GM12878 (cell line): ENCODE results near the gene LGALS1. TPM values are rescaled to one million over a fixed set of nuclear protein-coding genes. Genes with fewer than 3 reads are reported as not detected.

Experiments
- CHD1 ChIP-seq: IDR thresholded peaks from 2 replicates; pipeline ENCODE4 v1.6.1; 2012; ENCODE audit warnings: low read depth, low read length, improper control_type of control experiment
- LARP7 ChIP-seq: fragments of 450-650 bp; IDR thresholded peaks from 2 replicates; pipeline ENCODE4 v1.6.1; 2017; ENCODE audit warnings: mild to moderate bottlenecking
- MXI1 ChIP-seq: fragments of 150-350 bp; IDR thresholded peaks from 2 replicates; pipeline ENCODE4 v1.6.1; 2011; ENCODE audit warnings: low read depth, mild to moderate bottlenecking, inconsistent platforms, low read length, improper control_type of control experiment
- SMARCA5 ChIP-seq: fragments of 450-650 bp; IDR thresholded peaks from 2 replicates; pipeline ENCODE4 v1.6.1; 2017; ENCODE audit warnings: mild to moderate bottlenecking
- polyA plus RNA-seq, 11 experiments: library from polyadenylated mRNA; depleted of rRNA in 4 of 11; unstranded in 6 of 11; stranded (reverse) in 5 of 11; fragments of >200 nt; fragmentation: Nextera tagmentation in 4 of 11; fragmentation: Illumina TruSeq in 1 of 11; extraction: Ambion mirVana in 4 of 11; extraction: Trizol in 1 of 11; gene quantifications; 1 replicate in 1 of 11; 2 replicates in 10 of 11; pipeline versions ENCODE4 v1.2.1 to v1.2.3, GENCODE V29; 2011 to 2016; ENCODE audit warnings: inconsistent platforms in 2 of 11, missing spikeins in 2 of 11, low read depth in 1 of 11
- total RNA-seq, 4 experiments: library from RNA; depleted of rRNA in 3 of 4; stranded (reverse); fragments of >200 nt in 3 of 4; fragmentation: Illumina TruSeq in 1 of 4; extraction: Trizol in 1 of 4; gene quantifications; 2 replicates each; pipeline versions ENCODE4 v1.2.1 to v1.2.3, GENCODE V29; 2013 to 2021
- TF ChIP-seq, protein P1 (sequence below): fragments of 450-650 bp; IDR thresholded peaks from 2 replicates; pipeline ENCODE4 v1.6.1; 2017; ENCODE audit warnings: mild to moderate bottlenecking, moderate library complexity
- TF ChIP-seq, protein P2 (sequence below): fragments of 450-650 bp; IDR thresholded peaks from 2 replicates; pipeline ENCODE4 v1.6.1; 2017; ENCODE audit warnings: mild to moderate bottlenecking, low read depth, inconsistent platforms; ENCODE audit not compliant: poor library complexity, severe bottlenecking
- TF ChIP-seq, protein P3 (sequence below), 3 experiments: IDR thresholded peaks in 2 of 3; conservative IDR thresholded peaks in 1 of 3; 2 replicates each; pipeline ENCODE4 v1.5.1; 2011; ENCODE audit warnings: low read depth in 3 of 3, low read length in 3 of 3, mild to moderate bottlenecking in 3 of 3, control low read depth in 2 of 3, moderate library complexity in 2 of 3, inconsistent platforms in 1 of 3, mixed read lengths in 1 of 3; ENCODE audit not compliant: control insufficient read depth in 2 of 3, insufficient read depth in 1 of 3; ENCODE audit errors: extremely low read depth in 1 of 3

LGALS1 gene
- total and polyA plus RNA-seq, 10 of the 15 experiments (the other 5 are each of a cell fraction or from before 2014, with no cell fraction given) = 312 to 1,889 (median 706) TPM

DNA sequence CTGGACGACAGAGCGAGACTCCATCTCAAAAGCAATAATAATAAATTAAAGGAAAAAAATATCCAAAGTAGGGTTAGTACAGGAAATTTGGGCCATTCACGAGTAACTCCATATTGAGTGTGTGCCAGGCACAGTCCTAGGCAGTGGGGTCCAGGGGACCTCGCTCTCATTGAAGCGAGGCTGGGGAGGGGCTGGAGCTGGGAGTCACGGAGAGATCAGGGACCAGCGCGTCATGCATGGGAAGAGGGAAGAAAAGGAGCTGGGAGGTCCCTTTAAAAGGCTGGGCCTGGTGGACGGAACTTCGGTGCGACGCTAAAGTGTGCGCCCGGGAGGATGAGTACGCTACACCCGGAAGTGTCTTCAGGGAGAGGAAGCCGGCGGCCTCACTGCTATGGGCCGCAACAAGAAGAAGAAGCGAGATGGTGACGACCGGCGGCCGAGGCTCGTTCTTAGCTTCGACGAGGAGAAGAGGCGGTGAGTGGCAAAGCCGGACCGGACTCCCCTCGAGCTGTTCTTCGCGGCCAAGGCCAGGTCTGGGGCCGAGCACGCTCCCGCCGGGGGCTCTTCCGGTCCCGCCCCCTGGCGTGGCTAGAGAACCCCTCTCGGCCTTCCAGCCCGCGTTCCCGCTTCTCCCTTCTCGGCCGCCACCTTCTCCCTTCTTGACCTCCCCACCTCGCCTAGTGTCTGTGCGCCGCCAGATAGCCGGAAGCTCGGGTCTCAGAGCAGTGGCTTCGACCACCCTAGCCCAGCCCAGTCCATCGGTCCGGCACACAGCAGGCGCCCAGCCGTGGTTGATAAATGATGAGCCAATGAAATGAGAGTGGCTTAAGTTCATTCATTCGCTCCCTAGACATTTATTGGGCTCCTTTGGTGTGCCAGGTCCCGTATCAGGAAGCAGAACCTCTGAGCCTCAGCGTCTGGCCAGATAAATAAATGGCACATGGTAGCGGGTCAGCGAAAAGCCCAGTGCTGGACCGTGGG, 10.9 kb downstream of the LGALS1 start, which contains the start of gene NOL12 (continued):
- TF ChIP-seq, protein P1, sequence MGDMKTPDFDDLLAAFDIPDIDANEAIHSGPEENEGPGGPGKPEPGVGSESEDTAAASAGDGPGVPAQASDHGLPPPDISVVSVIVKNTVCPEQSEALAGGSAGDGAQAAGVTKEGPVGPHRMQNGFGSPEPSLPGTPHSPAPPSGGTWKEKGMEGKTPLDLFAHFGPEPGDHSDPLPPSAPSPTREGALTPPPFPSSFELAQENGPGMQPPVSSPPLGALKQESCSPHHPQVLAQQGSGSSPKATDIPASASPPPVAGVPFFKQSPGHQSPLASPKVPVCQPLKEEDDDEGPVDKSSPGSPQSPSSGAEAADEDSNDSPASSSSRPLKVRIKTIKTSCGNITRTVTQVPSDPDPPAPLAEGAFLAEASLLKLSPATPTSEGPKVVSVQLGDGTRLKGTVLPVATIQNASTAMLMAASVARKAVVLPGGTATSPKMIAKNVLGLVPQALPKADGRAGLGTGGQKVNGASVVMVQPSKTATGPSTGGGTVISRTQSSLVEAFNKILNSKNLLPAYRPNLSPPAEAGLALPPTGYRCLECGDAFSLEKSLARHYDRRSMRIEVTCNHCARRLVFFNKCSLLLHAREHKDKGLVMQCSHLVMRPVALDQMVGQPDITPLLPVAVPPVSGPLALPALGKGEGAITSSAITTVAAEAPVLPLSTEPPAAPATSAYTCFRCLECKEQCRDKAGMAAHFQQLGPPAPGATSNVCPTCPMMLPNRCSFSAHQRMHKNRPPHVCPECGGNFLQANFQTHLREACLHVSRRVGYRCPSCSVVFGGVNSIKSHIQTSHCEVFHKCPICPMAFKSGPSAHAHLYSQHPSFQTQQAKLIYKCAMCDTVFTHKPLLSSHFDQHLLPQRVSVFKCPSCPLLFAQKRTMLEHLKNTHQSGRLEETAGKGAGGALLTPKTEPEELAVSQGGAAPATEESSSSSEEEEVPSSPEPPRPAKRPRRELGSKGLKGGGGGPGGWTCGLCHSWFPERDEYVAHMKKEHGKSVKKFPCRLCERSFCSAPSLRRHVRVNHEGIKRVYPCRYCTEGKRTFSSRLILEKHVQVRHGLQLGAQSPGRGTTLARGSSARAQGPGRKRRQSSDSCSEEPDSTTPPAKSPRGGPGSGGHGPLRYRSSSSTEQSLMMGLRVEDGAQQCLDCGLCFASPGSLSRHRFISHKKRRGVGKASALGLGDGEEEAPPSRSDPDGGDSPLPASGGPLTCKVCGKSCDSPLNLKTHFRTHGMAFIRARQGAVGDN = 0 out of 2 replicates have a peak, but pooled peaks have one; percentile 4
- TF ChIP-seq CHD1 (no peak), SMARCA5 (peak; percentile 29; the same call in 1 of the 2 replicates), LARP7 (peak; percentile 77), MXI1 (peak; percentile 90)
- TF ChIP-seq, protein P2, sequence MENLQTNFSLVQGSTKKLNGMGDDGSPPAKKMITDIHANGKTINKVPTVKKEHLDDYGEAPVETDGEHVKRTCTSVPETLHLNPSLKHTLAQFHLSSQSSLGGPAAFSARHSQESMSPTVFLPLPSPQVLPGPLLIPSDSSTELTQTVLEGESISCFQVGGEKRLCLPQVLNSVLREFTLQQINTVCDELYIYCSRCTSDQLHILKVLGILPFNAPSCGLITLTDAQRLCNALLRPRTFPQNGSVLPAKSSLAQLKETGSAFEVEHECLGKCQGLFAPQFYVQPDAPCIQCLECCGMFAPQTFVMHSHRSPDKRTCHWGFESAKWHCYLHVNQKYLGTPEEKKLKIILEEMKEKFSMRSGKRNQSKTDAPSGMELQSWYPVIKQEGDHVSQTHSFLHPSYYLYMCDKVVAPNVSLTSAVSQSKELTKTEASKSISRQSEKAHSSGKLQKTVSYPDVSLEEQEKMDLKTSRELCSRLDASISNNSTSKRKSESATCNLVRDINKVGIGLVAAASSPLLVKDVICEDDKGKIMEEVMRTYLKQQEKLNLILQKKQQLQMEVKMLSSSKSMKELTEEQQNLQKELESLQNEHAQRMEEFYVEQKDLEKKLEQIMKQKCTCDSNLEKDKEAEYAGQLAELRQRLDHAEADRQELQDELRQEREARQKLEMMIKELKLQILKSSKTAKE = no peak
- TF ChIP-seq, protein P3, sequence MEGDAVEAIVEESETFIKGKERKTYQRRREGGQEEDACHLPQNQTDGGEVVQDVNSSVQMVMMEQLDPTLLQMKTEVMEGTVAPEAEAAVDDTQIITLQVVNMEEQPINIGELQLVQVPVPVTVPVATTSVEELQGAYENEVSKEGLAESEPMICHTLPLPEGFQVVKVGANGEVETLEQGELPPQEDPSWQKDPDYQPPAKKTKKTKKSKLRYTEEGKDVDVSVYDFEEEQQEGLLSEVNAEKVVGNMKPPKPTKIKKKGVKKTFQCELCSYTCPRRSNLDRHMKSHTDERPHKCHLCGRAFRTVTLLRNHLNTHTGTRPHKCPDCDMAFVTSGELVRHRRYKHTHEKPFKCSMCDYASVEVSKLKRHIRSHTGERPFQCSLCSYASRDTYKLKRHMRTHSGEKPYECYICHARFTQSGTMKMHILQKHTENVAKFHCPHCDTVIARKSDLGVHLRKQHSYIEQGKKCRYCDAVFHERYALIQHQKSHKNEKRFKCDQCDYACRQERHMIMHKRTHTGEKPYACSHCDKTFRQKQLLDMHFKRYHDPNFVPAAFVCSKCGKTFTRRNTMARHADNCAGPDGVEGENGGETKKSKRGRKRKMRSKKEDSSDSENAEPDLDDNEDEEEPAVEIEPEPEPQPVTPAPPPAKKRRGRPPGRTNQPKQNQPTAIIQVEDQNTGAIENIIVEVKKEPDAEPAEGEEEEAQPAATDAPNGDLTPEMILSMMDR (IDR thresholded peaks at IDR 0.05 in 2 of 3, conservative IDR thresholded peaks at IDR 0.05 in 1 of 3; ENCODE audit: control insufficient read depth in 2 of 3, extremely low read depth in 1 of 3, insufficient read depth in 1 of 3, low read depth in 3 of 3, low read length in 3 of 3) = 0 out of 6 replicates have a peak, but pooled peaks of 1 of the 3 experiments have one; percentile 5
